ENCODE results near the gene TMEM165. TPM values are rescaled to one million over a fixed set of nuclear protein-coding genes. Genes with fewer than 3 reads are reported as not detected.

The TMEM165 gene
- total RNA-seq, 1 experiment from 2014 or later, result 119 TPM

DNA sequence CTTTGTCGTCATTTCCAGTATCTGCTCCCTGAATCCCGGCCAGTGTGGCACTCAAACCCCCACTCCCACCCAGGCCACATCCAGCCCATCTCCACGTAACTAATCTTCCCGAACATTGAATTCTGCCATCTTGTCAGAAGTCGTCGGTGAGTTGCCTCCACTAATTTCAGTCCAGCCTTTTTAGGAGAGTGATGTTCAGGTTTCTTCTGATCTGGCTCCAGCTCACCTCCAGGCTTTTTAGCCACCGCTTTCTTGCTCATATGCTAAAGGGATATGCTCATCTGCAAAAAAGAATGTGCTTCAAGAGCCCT lies 1.3 kb downstream of the TMEM165 start:
- Mint-ChIP-seq H3K9me3 (ENCODE audit: unreplicated experiment) (no peaks in the 10 kb centered on the region), H3K4me3 (ENCODE audit: unreplicated experiment) (peak overlapping the region; percentile 93), H3K27ac (ENCODE audit: low read depth, unreplicated experiment) (peak overlapping the region; percentile 98), H3K27me3 (ENCODE audit: insufficient read depth, unreplicated experiment) (no peaks in the 10 kb centered on the region), H3K36me3 (ENCODE audit: insufficient read depth, unreplicated experiment) (peaks cover 60% of the 10 kb centered on the region), H3K4me1 (ENCODE audit: insufficient read depth, unreplicated experiment) (peaks cover 28% of the 10 kb centered on the region)
- peak; percentile 27 for DNase-seq (ENCODE audit: unreplicated experiment)
- CTCF ChIA-PET, result interaction anchor here (0.8 to 3.9 kb wide), 7 partner anchors 13 to 469 kb away, joined by 3 to 33 read pairs (median 4); partner anchors contain the start of gene SRD5A3
- POLR2A ChIA-PET, result interaction anchor here (0.6 to 8.8 kb wide), 17 partner anchors 8 to 469 kb away, joined by 3 to 387 read pairs (median 5); partner anchors contain the start of genes CLOCK and SRD5A3
- BruUV-seq (replicated peaks), result TSS peak; percentile 28
- intact Hi-C loops (cut with micrococcal nuclease), result loop anchor here (2.0 to 5.0 kb wide), 4 partner anchors 18 to 470 kb away; partner anchors contain the start of gene CLOCK
- TF ChIP-seq, protein P1, sequence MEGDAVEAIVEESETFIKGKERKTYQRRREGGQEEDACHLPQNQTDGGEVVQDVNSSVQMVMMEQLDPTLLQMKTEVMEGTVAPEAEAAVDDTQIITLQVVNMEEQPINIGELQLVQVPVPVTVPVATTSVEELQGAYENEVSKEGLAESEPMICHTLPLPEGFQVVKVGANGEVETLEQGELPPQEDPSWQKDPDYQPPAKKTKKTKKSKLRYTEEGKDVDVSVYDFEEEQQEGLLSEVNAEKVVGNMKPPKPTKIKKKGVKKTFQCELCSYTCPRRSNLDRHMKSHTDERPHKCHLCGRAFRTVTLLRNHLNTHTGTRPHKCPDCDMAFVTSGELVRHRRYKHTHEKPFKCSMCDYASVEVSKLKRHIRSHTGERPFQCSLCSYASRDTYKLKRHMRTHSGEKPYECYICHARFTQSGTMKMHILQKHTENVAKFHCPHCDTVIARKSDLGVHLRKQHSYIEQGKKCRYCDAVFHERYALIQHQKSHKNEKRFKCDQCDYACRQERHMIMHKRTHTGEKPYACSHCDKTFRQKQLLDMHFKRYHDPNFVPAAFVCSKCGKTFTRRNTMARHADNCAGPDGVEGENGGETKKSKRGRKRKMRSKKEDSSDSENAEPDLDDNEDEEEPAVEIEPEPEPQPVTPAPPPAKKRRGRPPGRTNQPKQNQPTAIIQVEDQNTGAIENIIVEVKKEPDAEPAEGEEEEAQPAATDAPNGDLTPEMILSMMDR (IDR thresholded peaks at IDR 0.05; ENCODE audit: unreplicated experiment), result no peak

DNA sequence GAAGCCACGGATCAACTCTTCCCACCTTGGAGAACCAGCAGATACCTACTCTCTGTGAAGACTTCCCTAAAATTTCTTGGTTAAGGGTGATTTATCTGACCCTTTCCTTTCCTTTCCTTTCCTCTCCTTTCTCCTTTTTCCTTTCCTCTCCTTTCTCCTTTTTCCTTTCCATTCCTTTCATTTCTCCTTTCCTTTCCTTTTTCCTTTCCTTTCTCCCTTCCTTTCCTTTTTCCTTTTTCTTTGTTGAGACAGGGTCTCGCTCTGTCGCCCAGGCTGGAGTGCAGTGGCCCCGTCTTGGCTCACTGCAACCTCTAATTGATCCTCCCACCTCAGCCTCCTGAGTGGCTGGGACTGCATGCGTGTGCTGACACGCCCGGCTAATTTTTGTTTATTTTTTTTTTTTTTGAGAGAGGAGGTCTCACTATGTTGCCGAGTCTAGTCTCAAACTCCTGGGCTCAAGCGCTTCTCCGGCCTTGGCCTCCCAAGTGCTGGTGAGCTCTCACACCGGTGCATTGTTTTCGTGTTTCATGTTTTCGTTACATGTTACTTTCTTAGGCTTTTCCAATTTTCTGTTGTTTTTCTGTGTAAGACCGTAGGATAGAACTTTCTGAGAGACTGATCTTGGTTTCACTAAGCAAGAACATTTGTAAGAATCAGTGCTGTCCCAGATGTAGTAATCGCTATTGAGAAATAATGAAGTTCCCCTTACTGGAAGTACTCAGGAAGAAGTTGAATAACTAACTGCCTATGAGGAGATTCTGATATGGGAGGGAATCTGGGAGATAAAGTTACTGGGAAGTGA lies 2.0 kb downstream of the TMEM165 start:
- Mint-ChIP-seq H3K36me3 (ENCODE audit: insufficient read depth, unreplicated experiment) (peaks cover 67% of the 10 kb centered on the region), H3K4me1 (ENCODE audit: insufficient read depth, unreplicated experiment) (peaks cover 28% of the 10 kb centered on the region), H3K27me3 (ENCODE audit: insufficient read depth, unreplicated experiment) (no peaks in the 10 kb centered on the region), H3K4me3 (ENCODE audit: unreplicated experiment) (peak overlapping the region; percentile 93), H3K27ac (ENCODE audit: low read depth, unreplicated experiment) (peak overlapping the region; percentile 98), H3K9me3 (ENCODE audit: unreplicated experiment) (no peaks in the 10 kb centered on the region)
- ChIA-PET POLR2A (interaction anchor here (0.7 to 8.8 kb wide), 20 partner anchors 8 to 1038 kb away, joined by 3 to 387 read pairs (median 5); partner anchors contain the start of genes CLOCK, PAICS, PPAT and SRD5A3), CTCF (interaction anchor here (0.9 to 2.7 kb wide), 8 partner anchors 8 to 469 kb away, joined by 3 to 37 read pairs (median 4); partner anchors contain the start of gene SRD5A3)
- TSS peak; percentile 7 for BruUV-seq (replicated peaks)
- peak; percentile 80 for DNase-seq (ENCODE audit: unreplicated experiment)
- TF ChIP-seq, protein P1 (IDR thresholded peaks at IDR 0.05; ENCODE audit: unreplicated experiment), result no peak
- intact Hi-C loops (cut with micrococcal nuclease), result loop anchor here (1.0 to 5.0 kb wide), 5 partner anchors 19 to 470 kb away; partner anchors contain the start of genes CLOCK and SRD5A3

DNA sequence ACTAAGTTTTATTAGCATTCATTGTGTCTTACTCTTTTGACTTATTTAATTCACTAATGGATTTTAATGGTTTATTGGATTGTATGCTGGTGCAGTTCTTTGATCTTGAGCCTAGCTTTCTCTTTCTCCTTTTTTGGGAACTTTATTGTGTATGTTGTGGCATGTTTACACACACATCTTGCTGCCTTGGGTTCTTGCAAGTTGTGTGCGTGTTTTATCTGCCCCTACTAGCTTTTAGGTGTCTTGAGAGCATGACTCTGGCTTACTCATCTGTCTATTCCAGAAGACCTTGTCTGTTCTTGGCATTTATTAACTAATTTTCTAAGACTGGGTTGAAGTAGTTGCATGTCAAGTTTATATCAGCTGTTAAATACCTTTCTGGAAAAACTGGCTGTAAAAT lies 2.7 kb downstream of the TMEM165 start:
- H3K4me1 Mint-ChIP-seq (ENCODE audit: insufficient read depth, unreplicated experiment), result peaks cover 28% of the 10 kb centered on the region
- H3K27me3 Mint-ChIP-seq (ENCODE audit: insufficient read depth, unreplicated experiment), result no peaks in the 10 kb centered on the region
- TF ChIP-seq, protein P1 (IDR thresholded peaks at IDR 0.05; ENCODE audit: unreplicated experiment), result no peak
- ChIA-PET CTCF (interaction anchor here (0.9 to 2.7 kb wide), 9 partner anchors 9 to 468 kb away, joined by 3 to 37 read pairs (median 4); partner anchors contain the start of gene SRD5A3), POLR2A (interaction anchor here (0.6 to 8.8 kb wide), 20 partner anchors 10 to 1510 kb away, joined by 3 to 387 read pairs (median 5); partner anchors contain the start of genes CLOCK, NMU, PAICS and PPAT)
- DNase-seq (ENCODE audit: unreplicated experiment), result peak; percentile 49
- peak overlapping the region; percentile 93 for H3K4me3 Mint-ChIP-seq (ENCODE audit: unreplicated experiment)
- no TSS peak for BruUV-seq (replicated peaks)
- no peaks in the 10 kb centered on the region for H3K9me3 Mint-ChIP-seq (ENCODE audit: unreplicated experiment)
- intact Hi-C loops (cut with micrococcal nuclease), result loop anchor here (1.0 to 5.0 kb wide), 3 partner anchors 52 to 469 kb away; partner anchors contain the start of genes CLOCK and SRD5A3
- H3K36me3 Mint-ChIP-seq (ENCODE audit: insufficient read depth, unreplicated experiment), result peaks cover 71% of the 10 kb centered on the region
- peak overlapping the region; percentile 98 for H3K27ac Mint-ChIP-seq (ENCODE audit: low read depth, unreplicated experiment)

DNA sequence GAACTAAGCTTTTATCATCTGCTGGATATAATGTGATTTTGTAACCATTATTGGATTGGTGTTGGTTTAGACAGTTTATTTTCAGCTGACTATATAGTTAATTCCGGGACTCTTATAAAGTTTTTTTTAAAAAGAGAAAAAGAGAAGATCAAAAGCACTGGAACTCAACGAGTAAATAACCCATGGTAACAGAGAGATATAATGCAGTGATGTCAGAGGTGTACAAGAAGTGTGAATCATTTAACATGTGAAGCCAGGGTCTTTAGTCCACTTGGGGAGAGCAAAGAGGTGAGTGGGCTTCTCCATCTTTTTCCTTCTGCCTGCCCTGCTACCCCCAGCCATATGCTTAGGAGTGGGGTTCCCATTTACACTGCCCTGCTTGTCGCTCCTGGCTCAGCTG lies 3.2 kb downstream of the TMEM165 start:
- Mint-ChIP-seq H3K9me3 (ENCODE audit: unreplicated experiment) (no peaks in the 10 kb centered on the region), H3K36me3 (ENCODE audit: insufficient read depth, unreplicated experiment) (peaks cover 75% of the 10 kb centered on the region), H3K27me3 (ENCODE audit: insufficient read depth, unreplicated experiment) (no peaks in the 10 kb centered on the region), H3K4me1 (ENCODE audit: insufficient read depth, unreplicated experiment) (peaks cover 33% of the 10 kb centered on the region), H3K27ac (ENCODE audit: low read depth, unreplicated experiment) (peak overlapping the region; percentile 98), H3K4me3 (ENCODE audit: unreplicated experiment) (peak overlapping the region; percentile 93)
- intact Hi-C loops (cut with micrococcal nuclease), result loop anchor here (1.0 to 5.0 kb wide), 3 partner anchors 53 to 468 kb away; partner anchors contain the start of genes CLOCK and SRD5A3
- no peak for DNase-seq (ENCODE audit: unreplicated experiment)
- TF ChIP-seq, protein P1 (IDR thresholded peaks at IDR 0.05; ENCODE audit: unreplicated experiment), result no peak
- POLR2A ChIA-PET, result interaction anchor here (0.6 to 8.8 kb wide), 13 partner anchors 10 to 1509 kb away, joined by 3 to 387 read pairs (median 5); partner anchors contain the start of genes CLOCK, NMU and SRD5A3
- CTCF ChIA-PET, result interaction anchor here (0.9 to 2.7 kb wide), 10 partner anchors 9 to 87 kb away, joined by 3 to 37 read pairs (median 3); partner anchors contain the start of gene SRD5A3
- no TSS peak for BruUV-seq (replicated peaks)
